HG03521 (cell line): Measurements from ENCODE around the gene BATF.

Source experiments
- ATAC-seq: cut with Tn5 transposase; IDR thresholded peaks from one replicate; pipeline ENCODE4 v1.9.1; 2021; ENCODE audit warnings: mild to moderate bottlenecking, moderate library complexity; ENCODE audit not compliant: unreplicated experiment

Gene BATF

GRCh38 chr14:75531660-75532317 lies 9.5 kb downstream of the BATF start:
- no peak for ATAC-seq

GRCh38 chr14:75533791-75534555 lies 11.7 kb downstream of the BATF start:
- ATAC-seq, result no peak

GRCh38 chr14:75535164-75535898 lies 13.1 kb downstream of the BATF start:
- ATAC-seq, result no peak

GRCh38 chr14:75537071-75537470 lies 14.8 kb downstream of the BATF start:
- ATAC-seq, result no peak

- ATAC-seq, result no peak
Measured at GRCh38 chr14:75539162-75539560, 16.9 kb downstream of the BATF start.

GRCh38 chr14:75539561-75540478 lies 17.6 kb downstream of the BATF start:
- peak; percentile 50 for ATAC-seq

- ATAC-seq, result no peak
Measured at GRCh38 chr14:75540479-75540851, 18.2 kb downstream of the BATF start.

- ATAC-seq, result peak; percentile 37
Measured at GRCh38 chr14:75542588-75543091, 20.4 kb downstream of the BATF start.

GRCh38 chr14:75543253-75543652 lies 21.0 kb downstream of the BATF start:
- no peak for ATAC-seq

- no peak for ATAC-seq
Measured at GRCh38 chr14:75543786-75544185, 21.5 kb downstream of the BATF start.

- ATAC-seq, result no peak
Measured at GRCh38 chr14:75545907-75546306, 23.6 kb downstream of the BATF start.

- no peak for ATAC-seq
Measured at GRCh38 chr14:75547552-75548250, 25.4 kb downstream of the BATF start.

GRCh38 chr14:75548544-75548943 lies 26.3 kb downstream of the BATF start:
- ATAC-seq, result no peak

- ATAC-seq, result no peak
Measured at GRCh38 chr14:75549169-75549568, 26.9 kb downstream of the BATF start.

- ATAC-seq, result no peak
Measured at GRCh38 chr14:75551021-75551420, 28.8 kb downstream of the BATF start.

- no peak for ATAC-seq
Measured at GRCh38 chr14:75553157-75553556, 30.9 kb downstream of the BATF start.

GRCh38 chr14:75553761-75554364 lies 31.6 kb downstream of the BATF start:
- ATAC-seq, result no peak

GRCh38 chr14:75554482-75554881 lies 32.2 kb downstream of the BATF start:
- no peak for ATAC-seq

- no peak for ATAC-seq
Measured at GRCh38 chr14:75558440-75558839, 36.2 kb downstream of the BATF start.

- no peak for ATAC-seq
Measured at GRCh38 chr14:75559045-75559444, 36.8 kb downstream of the BATF start.
